Colonic mucosa (tissue), 4 donors: ENCODE measurements around the gene MARCHF10. TPM values are rescaled to one million over a fixed set of nuclear protein-coding genes. Genes with fewer than 3 reads are reported as not detected.

Source experiments
- DNase-seq: peaks from one replicate; pipeline ENCODE4 v3.0.0-alpha.2; 2020
- H3K27ac ChIP-seq: fragments of 200-600 bp; one replicate; pipeline ENCODE4 v1.8.0; 2021
- H3K27me3 ChIP-seq: fragments of 200-600 bp; one replicate; pipeline ENCODE4 v1.8.0; 2021
- H3K36me3 ChIP-seq: fragments of 200-600 bp; one replicate; pipeline ENCODE4 v1.8.0; 2021
- H3K4me1 ChIP-seq: fragments of 200-600 bp; one replicate; pipeline ENCODE4 v1.8.0; 2021; ENCODE audit warnings: mild to moderate bottlenecking
- H3K4me3 ChIP-seq: fragments of 200-600 bp; one replicate; pipeline ENCODE4 v1.8.0; 2021
- H3K9ac ChIP-seq, 2 donors: one replicate each; pipeline ENCODE4 v1.7.0; 2013; ENCODE audit warnings: control low read depth in 2 of 2, low read depth in 2 of 2, low read length in 2 of 2
- H3K9me3 ChIP-seq: fragments of 200-600 bp; one replicate; pipeline ENCODE4 v1.8.0; 2021
- CTCF ChIP-seq: fragments of 200-600 bp; IDR thresholded peaks from one replicate; pipeline ENCODE4 v1.8.0; 2022; ENCODE audit warnings: antibody characterized with exemption, mild to moderate bottlenecking
- intact Hi-C: fragments of 100-400 bp; cut with DNase I; formaldehyde crosslinking; loops from one replicate; pipeline ENCODE4 v1.14.1; 2022
- total RNA-seq, 2 donors: library from RNA; stranded (reverse); fragmentation: NEBNext Ultra II Directional in 1 of 2; extraction: Animal tissue kit (Norgen Biotek cat#: 25700) in 1 of 2; gene quantifications; one replicate each; pipeline ENCODE4 v1.2.1, GENCODE V29; 2021
- donor health status: healthy.
- donor health status: DM: no; HTN: no; CAD: no.
- donor health status: DM: no; HTN: no; CAD: no.

The MARCHF10 gene
- total RNA-seq, 2 donors from 2014 or later: not detected

- Histone ChIP-seq H3K4me3 (no peak overlapping the region), H3K27ac (no peak overlapping the region), H3K27me3 (peaks cover 6% of the 10 kb centered on the region), H3K9me3 (no peaks in the 10 kb centered on the region), H3K36me3 (no peaks in the 10 kb centered on the region), H3K9ac (no peak overlapping the region), H3K4me1 (peaks cover 5% of the 10 kb centered on the region)
- DNase-seq: no peak
- no peak for TF ChIP-seq CTCF
- intact Hi-C loops: no loop called here
These were observed 3.3 kb downstream of the MARCHF10 start for GRCh38 chr17:62804822-62805221.

- no peaks in the 10 kb centered on the region for H3K9me3 ChIP-seq
- H3K27ac ChIP-seq: no peak overlapping the region
- H3K4me1 ChIP-seq: peaks cover 5% of the 10 kb centered on the region
- no peak overlapping the region for H3K4me3 ChIP-seq
- no peak overlapping the region for H3K9ac ChIP-seq
- no peak for TF ChIP-seq CTCF
- no peak for DNase-seq
- H3K27me3 ChIP-seq: peaks cover 6% of the 10 kb centered on the region
- intact Hi-C loops: no loop called here
- H3K36me3 ChIP-seq: no peaks in the 10 kb centered on the region
These were observed 4.1 kb downstream of the MARCHF10 start for GRCh38 chr17:62804025-62804424.

GRCh38 chr17:62802561-62803205 lies 5.4 kb downstream of the MARCHF10 start:
- H3K4me3 ChIP-seq: no peak overlapping the region
- H3K27ac ChIP-seq: no peak overlapping the region
- H3K9me3 ChIP-seq: no peaks in the 10 kb centered on the region
- no peaks in the 10 kb centered on the region for H3K36me3 ChIP-seq
- no peak for TF ChIP-seq CTCF
- DNase-seq: no peak
- H3K27me3 ChIP-seq: no peaks in the 10 kb centered on the region
- intact Hi-C loops: no loop called here
- H3K4me1 ChIP-seq: peaks cover under 1% of the 10 kb centered on the region
- H3K9ac ChIP-seq: no peak overlapping the region

GRCh38 chr17:62801553-62802114 lies 6.5 kb downstream of the MARCHF10 start:
- Histone ChIP-seq H3K27ac (no peak overlapping the region), H3K27me3 (no peaks in the 10 kb centered on the region), H3K4me1 (no peaks in the 10 kb centered on the region), H3K4me3 (no peak overlapping the region), H3K36me3 (no peaks in the 10 kb centered on the region), H3K9me3 (no peaks in the 10 kb centered on the region), H3K9ac (no peak overlapping the region)
- intact Hi-C loops: no loop called here
- no peak for DNase-seq
- TF ChIP-seq CTCF: no peak

GRCh38 chr17:62800585-62800984 lies 7.5 kb downstream of the MARCHF10 start:
- TF ChIP-seq CTCF: no peak
- Histone ChIP-seq H3K9ac (no peak overlapping the region), H3K4me1 (no peaks in the 10 kb centered on the region), H3K9me3 (no peaks in the 10 kb centered on the region), H3K27ac (no peak overlapping the region), H3K27me3 (no peaks in the 10 kb centered on the region), H3K4me3 (no peak overlapping the region), H3K36me3 (no peaks in the 10 kb centered on the region)
- no peak for DNase-seq
- intact Hi-C loops: no loop called here
